Adrenal gland (tissue), 12 donors: ENCODE data around the gene OPN1MW2. TPM values are rescaled to one million over a fixed set of nuclear protein-coding genes. Genes with fewer than 3 reads are reported as not detected.
"Not testable (repeated sequence)": the region's sequence is repeated elsewhere in the genome, so short reads cannot be mapped to it uniquely, and the experiment has no call there.

ENCODE experiments used
- DNase-seq, 7 donors: peaks; one replicate each; pipeline ENCODE4 v3.0.0-alpha.2; 2019 to 2020
- H3K27ac ChIP-seq, 5 donors: fragments of 200-600 bp; sonication (generic) in 4 of 5; 1 replicate in 3 of 5; 2 replicates in 2 of 5; pipeline versions ENCODE4 v1.5.1 to v1.8.0; 2016 to 2020; ENCODE audit warnings: mild to moderate bottlenecking in 1 of 5
- H3K27me3 ChIP-seq: fragments of 200-600 bp; 2 replicates; pipeline ENCODE4 v1.8.0; 2021
- H3K36me3 ChIP-seq, 2 donors: fragments of 200-600 bp; replicated peaks in 1 of 2; 1 replicate in 1 of 2; 2 replicates in 1 of 2; pipeline versions ENCODE4 v1.5.1 to v1.8.0; 2018 to 2022
- H3K4me1 ChIP-seq, 2 donors: fragments of 200-600 bp; replicated peaks in 1 of 2; 1 replicate in 1 of 2; 2 replicates in 1 of 2; pipeline versions ENCODE4 v1.5.1 to v1.8.0; 2018 to 2021
- H3K4me3 ChIP-seq, 4 donors: fragments of 200-600 bp; sonication (generic) in 3 of 4; one replicate each; pipeline ENCODE4 v1.5.1; 2016 to 2018
- H3K9me3 ChIP-seq, 3 donors: fragments of 200-600 bp; sonication (generic) in 1 of 3; replicated peaks in 1 of 3; 1 replicate in 2 of 3; 2 replicates in 1 of 3; pipeline versions ENCODE4 v1.5.1 to v1.8.0; 2016 to 2021
- WGBS, 4 donors: extraction: QIAGEN DNeasy Blood & Tissue Kit in 2 of 4; methylation state at CpG; one replicate each; pipeline versions ENCODE4 v1.1.5 to v1.1.7; 2013 to 2017; 5-methylcytosine and 5-hydroxymethylcytosine counted together
- intact Hi-C, 2 donors: fragments of 100-400 bp; cut with DNase I; formaldehyde crosslinking; loops; one replicate each; pipeline versions ENCODE4 v1.14.1 to v1.15.0; 2022 to 2023
- polyA plus RNA-seq, 3 donors: library from polyadenylated mRNA; stranded (reverse); fragments of 200-250 nt in 2 of 3; fragments of 350-450 nt in 1 of 3; fragmentation: Illumina TruSeq in 1 of 3; extraction: RNeasy Lipid Tissue Mini Kit (QIAGEN cat#74804) in 1 of 3; gene quantifications; one replicate each; pipeline ENCODE4 v1.2.3, GENCODE V29; 2013 to 2014
- total RNA-seq, 9 donors: library from RNA; depleted of rRNA in 4 of 9; stranded (reverse); fragments of >200 nt in 4 of 9; fragments of 120-200 nt in 1 of 9; fragmentation: NEBNext Ultra II Directional in 1 of 9; extraction: Animal tissue kit (Norgen Biotek cat#: 25700) in 1 of 9; gene quantifications; one replicate each; pipeline versions ENCODE4 v1.1.0 to v1.2.4, GENCODE V29; 2013 to 2023
- donor health status: healthy with polysubstance abuse.
- donor health status: Bipolar disorder and iron deficiency.
- donor health status: DM: yes; HTN: yes; CAD: no.
- donor health status: DM: no; HTN: no; CAD: no.
- donor health status: DM: no; HTN: no; CAD: no.
- donor health status: DM: yes; HTN: yes; CAD: no.

OPN1MW2 gene
- total and polyA plus RNA-seq, 12 donors: not detected

GRCh38 chrX:154225292-154225691 lies 5.7 kb downstream of the OPN1MW2 start:
- H3K27ac ChIP-seq, H3K36me3 ChIP-seq, H3K4me3 ChIP-seq, DNase-seq, intact Hi-C loops, H3K27me3 ChIP-seq, H3K9me3 ChIP-seq, H3K4me1 ChIP-seq: not testable (repeated sequence)
- WGBS, 4 donors: no CpG with 5 or more reads among the region's 6 CpGs

- H3K4me3 ChIP-seq, intact Hi-C loops, H3K9me3 ChIP-seq, H3K27ac ChIP-seq, H3K27me3 ChIP-seq, DNase-seq, H3K36me3 ChIP-seq, H3K4me1 ChIP-seq: not testable (repeated sequence)
- WGBS, 4 donors: no CpG with 5 or more reads among the region's 9 CpGs
Observed at GRCh38 chrX:154226706-154227105, 7.2 kb downstream of the OPN1MW2 start.

GRCh38 chrX:154231443-154231842 lies 11.9 kb downstream of the OPN1MW2 start:
- H3K9me3 ChIP-seq, DNase-seq, H3K4me1 ChIP-seq, intact Hi-C loops, H3K4me3 ChIP-seq, H3K27me3 ChIP-seq, H3K27ac ChIP-seq, H3K36me3 ChIP-seq: not testable (repeated sequence)
- no CpG with 5 or more reads among the region's 3 CpGs for WGBS, 4 donors

- H3K9me3 ChIP-seq, H3K27ac ChIP-seq, H3K27me3 ChIP-seq, DNase-seq, H3K4me1 ChIP-seq, H3K4me3 ChIP-seq, intact Hi-C loops, H3K36me3 ChIP-seq: not testable (repeated sequence)
- WGBS, 4 donors: no CpG with 5 or more reads among the region's 16 CpGs
Observed at GRCh38 chrX:154233620-154234019, 14.1 kb downstream of the OPN1MW2 start.

- H3K27ac ChIP-seq, H3K4me1 ChIP-seq, intact Hi-C loops, H3K4me3 ChIP-seq, H3K36me3 ChIP-seq, H3K9me3 ChIP-seq, H3K27me3 ChIP-seq: not testable (repeated sequence)
- peak in 1 of 7 donors; percentile 4 for DNase-seq
- 72 to 73% methylated on average over 5 of the region's 11 CpGs; no CpG with 5 or more reads in 2 of the 4 donors for WGBS, 4 donors
Observed at GRCh38 chrX:154238939-154239559, 19.5 kb downstream of the OPN1MW2 start.

- WGBS, 4 donors: 77 to 80% (median 80%) methylated on average over 1 to 6 of the region's 8 CpGs; no CpG with 5 or more reads in 1 of the 4 donors
- H3K4me3 ChIP-seq, H3K27ac ChIP-seq, H3K4me1 ChIP-seq, H3K9me3 ChIP-seq, intact Hi-C loops, H3K36me3 ChIP-seq, H3K27me3 ChIP-seq: not testable (repeated sequence)
- peak in 2 of 7 donors; percentile 12 to 13 for DNase-seq
Observed at GRCh38 chrX:154239982-154240503, 20.5 kb downstream of the OPN1MW2 start.

- H3K27me3 ChIP-seq, H3K9me3 ChIP-seq, H3K27ac ChIP-seq, intact Hi-C loops, DNase-seq, H3K4me3 ChIP-seq, H3K36me3 ChIP-seq, H3K4me1 ChIP-seq: not testable (repeated sequence)
- 40% methylated on average over 2 of the region's 17 CpGs; no CpG with 5 or more reads in 3 of the 4 donors for WGBS, 4 donors
Observed at GRCh38 chrX:154247377-154248045, 28.0 kb downstream of the OPN1MW2 start.

GRCh38 chrX:154248076-154248475 lies 28.5 kb downstream of the OPN1MW2 start:
- DNase-seq, intact Hi-C loops, H3K27me3 ChIP-seq, H3K27ac ChIP-seq, H3K4me1 ChIP-seq, H3K4me3 ChIP-seq, H3K9me3 ChIP-seq, H3K36me3 ChIP-seq: not testable (repeated sequence)
- no CpG with 5 or more reads among the region's 10 CpGs for WGBS, 4 donors

GRCh38 chrX:154257282-154257681 lies 37.7 kb downstream of the OPN1MW2 start, which contains the start of gene OPN1MW3:
Gene OPN1MW3 (plus strand): TSS chrX:154257582. CDS start chrX:154257620, 38 bp downstream.
- intact Hi-C loops, H3K4me3 ChIP-seq, H3K27ac ChIP-seq, H3K4me1 ChIP-seq, H3K27me3 ChIP-seq, H3K36me3 ChIP-seq, DNase-seq, H3K9me3 ChIP-seq: not testable (repeated sequence)
- no CpG with 5 or more reads among the region's 17 CpGs for WGBS, 4 donors

GRCh38 chrX:154258711-154259110 lies 39.2 kb downstream of the OPN1MW2 start:
- no CpG with 5 or more reads among the region's 10 CpGs for WGBS, 4 donors
- DNase-seq, H3K4me1 ChIP-seq, intact Hi-C loops, H3K4me3 ChIP-seq, H3K27ac ChIP-seq, H3K9me3 ChIP-seq, H3K36me3 ChIP-seq, H3K27me3 ChIP-seq: not testable (repeated sequence)

- WGBS, 4 donors: no CpG with 5 or more reads among the region's 6 CpGs
- intact Hi-C loops, H3K27me3 ChIP-seq, H3K27ac ChIP-seq, H3K36me3 ChIP-seq, H3K9me3 ChIP-seq, H3K4me3 ChIP-seq, H3K4me1 ChIP-seq, DNase-seq: not testable (repeated sequence)
Observed at GRCh38 chrX:154263072-154263471, 43.5 kb downstream of the OPN1MW2 start.
